Stimulated activated CD4-positive, alpha-beta T cell treated with anti-CD3 and anti-CD28 coated beads, Interleukin-2, amount 100 ng/mL, for 48 hours (primary cell): ENCODE measurements around the gene PLCD3.

ENCODE experiments used
- DNase-seq, 2 donors: peaks; one replicate each; pipeline ENCODE4 v3.0.0-alpha.2; 2020

PLCD3 gene

GRCh38 chr17:45098869-45099616 lies 33.3 kb downstream of the PLCD3 start:
- DNase-seq: peak; percentile 72 to 77

- no peak for DNase-seq
These were observed 34.0 kb downstream of the PLCD3 start for GRCh38 chr17:45098081-45098868.

GRCh38 chr17:45096926-45097325 lies 35.4 kb downstream of the PLCD3 start:
- DNase-seq: no peak

GRCh38 chr17:45096141-45096540 lies 36.2 kb downstream of the PLCD3 start:
- no peak for DNase-seq

GRCh38 chr17:45093444-45094110 lies 38.7 kb downstream of the PLCD3 start:
- DNase-seq: no peak

- DNase-seq: no peak
These were observed 39.3 kb downstream of the PLCD3 start for GRCh38 chr17:45092911-45093430.

GRCh38 chr17:45091778-45092425 lies 40.4 kb downstream of the PLCD3 start:
- no peak for DNase-seq

GRCh38 chr17:45090711-45091110 lies 41.6 kb downstream of the PLCD3 start:
- no peak for DNase-seq

- no peak for DNase-seq
These were observed 43.6 kb downstream of the PLCD3 start for GRCh38 chr17:45088741-45089140.

- DNase-seq: no peak
These were observed 44.3 kb downstream of the PLCD3 start for GRCh38 chr17:45087978-45088377.

- DNase-seq: no peak
These were observed 44.8 kb downstream of the PLCD3 start for GRCh38 chr17:45087504-45087975.

GRCh38 chr17:45086865-45087503 lies 45.3 kb downstream of the PLCD3 start:
- no peak for DNase-seq

- DNase-seq: no peak
These were observed 45.9 kb downstream of the PLCD3 start for GRCh38 chr17:45086391-45086790.

GRCh38 chr17:45081047-45081703 lies 51.1 kb downstream of the PLCD3 start:
- DNase-seq: no peak

- DNase-seq: no peak
These were observed 54.7 kb downstream of the PLCD3 start for GRCh38 chr17:45077643-45078042.

- no peak for DNase-seq
These were observed 58.8 kb downstream of the PLCD3 start for GRCh38 chr17:45073414-45074070.

- no peak for DNase-seq
These were observed 61.5 kb downstream of the PLCD3 start for GRCh38 chr17:45070809-45071208.

- DNase-seq: no peak
These were observed 62.3 kb downstream of the PLCD3 start for GRCh38 chr17:45070001-45070400.

- no peak for DNase-seq
These were observed 64.7 kb downstream of the PLCD3 start for GRCh38 chr17:45067637-45068036.

- no peak for DNase-seq
These were observed 69.1 kb downstream of the PLCD3 start for GRCh38 chr17:45063198-45063597.

- DNase-seq: no peak
These were observed 70.6 kb downstream of the PLCD3 start for GRCh38 chr17:45061606-45062205.
